HG02763 (cell line): ENCODE data around the gene CSTPP1.
"Not testable (repeated sequence)": the region's sequence is repeated elsewhere in the genome, so short reads cannot be mapped to it uniquely, and the experiment has no call there.

ENCODE experiments used
- ATAC-seq: cut with Tn5 transposase; IDR thresholded peaks from one replicate; pipeline ENCODE4 v1.9.1; 2021; ENCODE audit warnings: mild to moderate bottlenecking, moderate library complexity; ENCODE audit not compliant: unreplicated experiment

CSTPP1 gene

DNA sequence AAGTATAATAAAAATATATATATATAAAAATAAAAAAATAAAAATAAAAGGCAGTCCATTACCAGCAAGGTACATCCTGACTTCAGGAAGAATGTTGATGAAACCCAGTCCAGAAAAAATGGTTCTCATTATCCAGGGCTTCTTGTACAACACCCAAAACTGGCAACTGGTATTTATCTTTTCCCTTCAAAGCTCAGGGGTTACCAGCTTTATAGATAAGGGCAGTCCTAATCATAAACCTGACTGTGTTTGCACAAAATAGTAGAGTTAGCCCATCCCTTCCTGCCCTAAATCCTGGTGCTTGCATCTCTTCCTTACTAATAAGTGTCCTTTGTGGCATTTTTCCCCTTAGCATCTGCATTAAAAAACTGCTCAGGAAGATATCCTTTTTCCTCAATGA is 97.5 kb downstream of the CSTPP1 start:
- no peak for ATAC-seq

DNA sequence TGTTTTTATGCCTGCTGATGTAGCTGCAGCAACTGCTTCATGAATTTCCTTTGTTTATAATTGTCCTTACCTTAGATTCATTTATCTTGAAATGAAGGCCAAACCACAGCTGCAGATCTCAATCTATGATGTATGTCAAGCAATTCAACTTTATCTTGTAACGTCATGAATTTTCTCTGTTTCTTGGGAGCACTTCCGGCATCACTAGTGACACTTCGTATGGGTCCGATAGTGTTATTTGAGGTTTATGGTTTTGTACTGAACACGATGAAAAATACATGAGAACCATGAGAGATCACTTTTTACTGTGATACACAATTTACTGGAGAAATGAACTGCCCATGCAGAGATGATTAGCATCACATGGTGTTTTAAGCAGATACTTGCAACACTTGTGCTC is 98.5 kb downstream of the CSTPP1 start:
- ATAC-seq, result no peak

- ATAC-seq, result no peak
These were observed 107.6 kb downstream of the CSTPP1 start for GRCh38 chr11:47044119-47044518.

DNA sequence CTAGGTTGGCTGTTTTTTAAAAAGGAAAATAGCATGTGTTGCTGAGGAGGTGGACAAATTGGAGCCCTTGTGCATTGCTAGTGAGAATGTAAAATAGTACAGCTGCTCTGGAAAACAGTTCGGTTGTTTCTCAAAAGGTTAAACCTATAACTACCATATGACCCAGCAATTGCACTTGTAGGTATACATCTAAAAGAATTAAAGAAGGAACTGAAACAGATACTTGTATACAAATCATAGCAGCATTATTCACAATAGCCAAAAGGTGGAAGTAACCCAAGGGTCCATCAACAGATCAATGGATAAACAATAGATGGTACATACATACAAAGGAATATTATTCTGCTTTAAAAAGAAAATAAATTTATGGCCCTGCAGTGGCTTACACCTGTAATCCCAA is 111.4 kb downstream of the CSTPP1 start:
- no peak for ATAC-seq

DNA sequence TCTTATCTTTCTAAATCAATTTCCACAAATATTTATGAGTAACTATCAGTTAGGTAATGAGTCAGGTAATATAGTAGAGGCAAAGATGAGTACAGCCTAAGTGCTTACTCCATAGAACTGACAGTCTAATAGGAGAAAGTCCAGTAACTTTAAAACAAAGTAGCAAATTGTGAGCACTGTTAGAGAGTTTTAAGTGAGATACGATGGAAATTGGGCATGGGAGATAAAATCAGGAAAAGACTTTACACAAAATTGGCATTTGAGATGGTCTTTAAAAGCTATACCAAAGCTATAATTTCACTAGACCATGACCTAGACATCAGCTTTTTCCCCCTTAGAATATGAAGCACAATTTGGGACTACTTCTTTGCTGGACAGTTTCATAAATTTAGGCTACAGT is 113.7 kb downstream of the CSTPP1 start:
- no peak for ATAC-seq

GRCh38 chr11:47051217-47051616 is 114.7 kb downstream of the CSTPP1 start:
- no peak for ATAC-seq

DNA sequence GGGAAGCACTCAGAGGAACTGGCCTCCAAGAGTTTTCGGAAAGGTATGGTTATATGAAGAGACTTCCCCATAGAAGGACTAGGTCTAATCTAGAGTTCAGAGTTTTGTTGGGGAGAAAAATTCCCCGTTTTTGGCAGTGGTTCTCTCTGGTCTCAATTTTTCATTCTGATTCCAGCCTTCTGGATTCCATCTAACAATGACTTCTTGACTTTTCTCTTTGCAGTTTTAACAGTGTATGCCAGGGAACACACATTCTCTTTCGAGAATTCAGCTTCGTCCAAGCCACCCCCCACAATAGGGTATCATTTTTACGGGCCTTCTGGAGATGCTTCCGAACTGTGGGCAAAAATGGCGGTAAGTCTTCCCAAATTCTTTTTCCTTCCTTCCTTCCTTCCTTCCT is 115.6 kb downstream of the CSTPP1 start:
- ATAC-seq, result no peak

DNA sequence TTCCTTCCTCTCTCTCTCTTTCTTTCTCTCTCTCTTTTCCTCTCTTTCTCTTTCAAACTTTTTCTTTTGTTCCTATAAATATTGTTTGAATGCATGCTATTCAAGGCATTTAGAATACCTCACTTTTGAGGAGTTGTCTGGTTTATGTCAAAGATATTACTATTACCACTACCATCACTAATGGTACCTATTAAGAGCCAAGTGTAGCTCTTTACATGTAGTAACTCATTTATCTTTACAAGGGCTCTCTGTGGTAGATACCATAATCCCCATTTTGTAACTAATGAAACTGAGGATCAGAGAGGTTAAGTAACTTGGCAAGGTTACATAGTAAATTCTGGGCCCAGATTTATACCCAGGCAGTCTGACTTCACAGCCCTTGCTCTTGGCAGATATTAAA is 116.0 kb downstream of the CSTPP1 start:
- no peak for ATAC-seq

DNA sequence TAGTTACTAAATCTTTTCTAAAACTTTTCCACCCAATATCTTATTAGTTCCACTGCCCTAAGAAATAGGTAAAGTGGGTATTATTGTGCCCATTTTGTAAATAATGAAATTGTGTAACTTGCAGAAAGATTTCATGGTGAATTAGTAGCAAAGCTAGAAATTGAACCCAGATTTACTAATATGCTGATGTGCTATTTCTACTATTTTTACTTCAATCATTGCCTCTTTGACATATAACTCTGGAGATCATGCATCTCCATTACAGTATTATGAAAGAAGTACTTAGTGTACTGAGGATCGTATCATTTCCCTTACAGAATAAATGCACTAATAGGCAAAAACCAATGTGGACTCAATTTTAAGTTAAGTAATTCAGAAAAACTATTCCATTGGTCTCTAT is 119.0 kb downstream of the CSTPP1 start:
- ATAC-seq, result no peak

- ATAC-seq, result no peak
These were observed 119.8 kb downstream of the CSTPP1 start for GRCh38 chr11:47056261-47056915.

GRCh38 chr11:47057365-47057764 is 120.8 kb downstream of the CSTPP1 start:
- ATAC-seq, result no peak

DNA sequence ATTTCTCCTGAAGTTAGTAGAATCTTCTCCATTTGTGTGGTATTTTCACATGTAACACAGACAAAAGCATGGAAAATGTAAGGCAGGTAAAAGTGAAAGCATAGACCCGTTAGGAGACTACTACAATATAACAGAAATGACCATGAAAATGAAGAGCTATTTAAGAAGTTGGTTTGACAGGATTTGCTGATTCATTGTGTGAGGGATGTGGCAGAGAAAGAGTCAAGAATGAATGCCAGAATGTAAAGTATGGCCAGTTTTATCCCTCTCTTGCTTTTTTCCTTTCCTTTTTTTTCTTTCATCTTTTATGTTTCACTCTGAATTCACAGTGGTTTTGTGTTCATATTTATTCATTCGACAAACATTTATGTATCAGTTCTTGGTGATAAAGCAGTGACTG is 124.2 kb downstream of the CSTPP1 start:
- no peak for ATAC-seq

DNA sequence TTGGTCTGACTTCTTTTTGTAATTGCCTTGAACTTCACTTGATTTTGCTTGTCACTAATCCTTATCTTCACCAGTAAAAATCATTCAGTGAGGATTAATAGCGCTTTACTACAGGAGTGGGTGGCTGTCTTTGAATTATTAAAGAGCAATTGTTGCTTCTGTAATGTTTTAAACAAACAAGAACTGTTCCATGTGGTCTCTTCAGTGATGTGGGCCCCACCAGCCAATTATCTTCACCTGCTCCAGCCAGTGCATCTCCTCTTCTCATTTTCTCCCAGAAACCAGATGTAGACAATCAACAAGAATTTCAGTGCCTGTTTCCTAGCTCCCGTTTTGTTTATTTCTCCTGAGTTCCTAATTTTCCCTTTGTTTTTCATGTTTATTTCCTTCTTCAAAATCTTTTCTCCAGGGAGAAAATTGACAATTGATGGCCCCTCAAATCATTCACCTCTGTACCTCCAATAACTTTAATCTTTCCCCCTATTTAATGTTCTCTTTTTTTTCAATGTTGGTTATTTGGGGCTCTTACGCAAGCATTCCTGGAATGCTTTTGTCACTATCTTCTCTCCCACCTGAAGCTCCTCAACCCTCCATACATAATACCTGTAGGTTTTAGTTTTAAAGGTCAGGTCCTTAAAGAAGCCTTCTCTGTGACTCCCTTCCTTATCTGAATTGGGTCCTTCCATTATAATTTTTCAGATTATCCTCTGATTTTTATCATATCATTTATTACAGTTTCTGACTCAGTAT is 125.0 kb downstream of the CSTPP1 start:
- ATAC-seq, result no peak

- ATAC-seq, result no peak
These were observed 126.2 kb downstream of the CSTPP1 start for GRCh38 chr11:47062736-47063135.

DNA sequence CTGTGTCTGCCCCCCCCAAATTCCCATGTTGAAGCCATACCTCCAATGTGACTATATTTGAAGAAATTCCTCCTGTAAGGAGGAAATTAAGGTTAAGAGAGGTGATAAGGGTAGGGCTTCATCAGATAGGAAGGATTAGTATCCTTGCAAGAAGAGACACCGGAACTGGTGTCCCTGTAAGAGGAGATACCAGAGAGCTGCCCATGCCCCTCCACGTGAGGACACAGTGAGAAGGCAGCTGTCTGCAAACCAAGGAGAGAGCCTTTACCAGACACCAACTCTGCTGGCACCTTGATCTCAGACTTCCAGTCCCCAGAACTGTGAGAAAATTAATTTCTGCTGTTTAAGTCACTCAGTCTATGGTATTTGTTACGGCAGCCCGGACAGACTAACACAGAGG is 130.8 kb downstream of the CSTPP1 start:
- no peak for ATAC-seq

DNA sequence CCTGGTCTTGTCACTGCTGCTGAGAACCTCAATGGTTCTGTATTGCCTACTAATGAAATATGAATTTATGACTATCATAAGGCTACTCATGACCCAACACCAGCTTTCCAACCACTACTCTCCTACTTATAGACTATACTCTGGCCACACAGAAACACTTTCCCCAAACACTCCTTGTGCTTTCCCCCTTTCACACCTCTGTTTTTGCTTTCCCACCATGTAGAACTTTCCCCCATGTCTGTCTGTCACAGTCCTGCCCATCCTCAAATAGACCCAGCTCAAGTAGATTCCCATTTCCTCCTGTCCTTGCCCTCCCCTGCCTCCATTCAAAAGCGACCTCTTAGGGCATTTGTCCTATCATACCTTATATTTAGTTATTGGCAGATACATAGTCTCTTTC is 134.2 kb downstream of the CSTPP1 start:
- no peak for ATAC-seq

DNA sequence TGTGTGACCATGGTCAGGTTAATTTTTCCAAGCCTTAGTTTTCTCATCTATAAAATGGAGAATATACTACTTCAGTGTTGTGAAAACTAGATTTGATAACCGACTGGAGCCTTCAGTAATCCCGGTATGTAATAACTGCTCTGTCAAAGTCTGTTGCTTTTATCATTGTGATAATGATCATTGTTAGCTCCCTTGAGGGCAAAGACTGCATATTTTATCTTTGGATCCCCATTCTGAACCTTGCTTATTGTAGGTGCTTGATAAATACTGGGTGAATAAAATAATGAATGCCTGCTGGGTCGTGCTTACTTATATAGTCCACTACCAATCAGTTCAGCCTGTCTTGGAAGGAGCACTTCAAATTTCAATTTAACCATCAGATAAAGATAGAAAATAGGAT is 134.8 kb downstream of the CSTPP1 start:
- ATAC-seq, result no peak

- no peak for ATAC-seq
These were observed 135.3 kb downstream of the CSTPP1 start for GRCh38 chr11:47071791-47072261.

- ATAC-seq, result no peak
These were observed 142.4 kb downstream of the CSTPP1 start for GRCh38 chr11:47078751-47079521.

GRCh38 chr11:47080775-47081174 is 144.2 kb downstream of the CSTPP1 start:
- not testable (repeated sequence) for ATAC-seq

GRCh38 chr11:47083913-47084312 is 147.4 kb downstream of the CSTPP1 start:
- no peak for ATAC-seq

GRCh38 chr11:47087801-47088200 is 151.2 kb downstream of the CSTPP1 start:
- no peak for ATAC-seq
